GM19397 (cell line): Measurements from ENCODE around the gene EOLA2.
A peak's percentile ranks its signal among the peaks of the same experiment; 100 is the strongest.
"Not testable (repeated sequence)": the region's sequence is repeated elsewhere in the genome, so short reads cannot be mapped to it uniquely, and the experiment has no call there.

Experiments
- ATAC-seq: cut with Tn5 transposase; IDR thresholded peaks from one replicate; pipeline ENCODE4 v1.9.1; 2021; ENCODE audit warnings: mild to moderate bottlenecking, moderate library complexity; ENCODE audit not compliant: unreplicated experiment

The EOLA2 gene

DNA sequence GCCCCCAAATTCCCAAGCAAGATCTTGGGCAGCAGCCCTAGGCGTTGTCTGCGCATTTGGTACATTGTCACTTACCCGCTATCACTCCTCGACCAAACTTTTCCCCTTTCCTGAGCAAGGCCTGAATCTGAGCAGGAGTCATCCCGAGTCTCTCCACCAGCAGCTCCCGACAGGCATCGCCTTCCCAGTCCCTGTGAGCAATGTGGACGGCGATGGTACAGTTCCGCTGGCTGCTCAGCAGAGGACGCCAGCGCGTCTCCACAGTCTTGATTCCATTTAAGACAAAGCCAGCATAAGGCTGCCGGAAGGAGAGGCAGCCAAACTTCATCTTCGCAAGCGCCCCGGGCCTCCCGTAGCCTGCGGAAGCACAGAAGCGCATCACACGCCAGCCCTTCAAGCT, 4.7 kb downstream of the EOLA2 start:
- not testable (repeated sequence) for ATAC-seq

DNA sequence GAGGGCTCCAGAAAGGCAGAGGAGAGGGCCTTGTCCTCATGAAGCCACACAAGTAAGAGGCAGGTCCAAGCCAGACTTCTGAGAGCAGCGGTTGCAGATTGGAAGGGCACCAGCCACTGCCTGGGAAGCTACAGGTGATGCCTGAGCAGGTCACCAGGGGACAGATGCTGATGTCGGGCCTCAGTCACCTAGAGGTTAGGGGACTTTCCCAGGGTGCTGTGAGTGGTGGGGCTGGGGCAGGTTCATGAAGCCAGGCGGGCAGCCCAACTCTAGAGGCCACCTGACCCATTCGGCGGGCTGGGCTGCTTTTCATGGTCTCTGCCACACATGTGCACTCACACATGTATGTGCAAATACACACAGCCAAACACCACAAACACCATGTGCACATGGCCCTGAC, 5.3 kb downstream of the EOLA2 start:
- ATAC-seq: not testable (repeated sequence)

DNA sequence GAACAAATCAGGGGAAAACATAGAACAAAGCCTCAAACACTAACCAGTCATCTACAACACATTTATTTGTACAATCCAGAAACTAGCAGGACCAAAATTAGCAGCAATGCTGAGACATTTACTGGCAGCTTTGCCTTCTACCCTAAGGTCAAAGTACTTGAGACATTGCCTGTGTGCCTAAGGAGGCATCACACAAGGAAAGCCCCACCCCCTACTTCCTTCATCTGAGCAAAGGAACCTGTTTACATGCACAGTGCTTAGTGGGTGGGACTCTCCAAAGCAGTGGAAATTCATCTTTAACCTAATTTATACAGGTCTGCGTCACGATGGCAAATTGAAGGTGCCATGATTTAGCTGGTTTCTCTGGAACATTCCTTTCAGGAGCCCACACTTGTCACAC, 6.1 kb downstream of the EOLA2 start:
- not testable (repeated sequence) for ATAC-seq

DNA sequence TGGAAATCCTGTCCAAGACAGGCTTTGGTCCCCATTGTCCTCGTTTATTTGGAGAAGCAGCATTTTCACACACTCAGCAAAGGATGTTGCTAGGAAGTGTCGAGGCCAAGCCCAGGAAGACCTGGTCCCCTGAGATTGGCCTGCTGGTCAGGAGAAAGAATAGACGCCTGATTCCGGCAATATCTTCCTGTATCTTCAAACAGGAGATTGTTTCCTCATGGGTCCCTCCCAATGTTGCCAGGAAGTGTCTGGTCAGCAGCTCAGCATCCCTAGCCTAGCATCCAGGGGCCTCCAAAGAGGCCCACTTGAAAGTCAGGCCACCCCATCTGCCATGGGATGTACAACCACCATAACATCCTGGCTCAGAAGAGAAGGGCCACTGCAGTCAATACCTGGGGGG, 6.9 kb downstream of the EOLA2 start:
- not testable (repeated sequence) for ATAC-seq

DNA sequence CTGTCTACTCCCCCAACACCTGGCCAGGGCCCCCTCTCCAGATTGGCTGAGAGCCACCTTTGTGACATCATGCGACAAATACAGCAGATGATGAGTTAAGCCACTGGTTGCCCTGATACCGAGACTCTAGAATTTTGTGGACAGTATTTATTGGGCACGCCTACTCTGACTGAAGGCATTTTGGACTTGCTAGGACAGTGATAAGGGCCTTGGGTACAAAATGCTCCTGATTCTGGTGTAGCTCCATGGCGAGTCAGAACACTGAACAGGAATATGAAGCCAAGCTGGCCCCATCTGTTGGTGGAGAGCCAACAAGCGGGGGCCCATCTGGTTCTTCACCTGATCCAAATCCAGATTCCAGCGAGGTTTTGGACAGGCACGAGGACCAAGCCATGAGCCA, 8.9 kb downstream of the EOLA2 start, which contains the start of gene HSFX4:
HSFX4 (plus strand) TSS at position 174 of the 400 bp plus-strand sequence; CDS start at position 246, 72 bp downstream.
- ATAC-seq: not testable (repeated sequence)

DNA sequence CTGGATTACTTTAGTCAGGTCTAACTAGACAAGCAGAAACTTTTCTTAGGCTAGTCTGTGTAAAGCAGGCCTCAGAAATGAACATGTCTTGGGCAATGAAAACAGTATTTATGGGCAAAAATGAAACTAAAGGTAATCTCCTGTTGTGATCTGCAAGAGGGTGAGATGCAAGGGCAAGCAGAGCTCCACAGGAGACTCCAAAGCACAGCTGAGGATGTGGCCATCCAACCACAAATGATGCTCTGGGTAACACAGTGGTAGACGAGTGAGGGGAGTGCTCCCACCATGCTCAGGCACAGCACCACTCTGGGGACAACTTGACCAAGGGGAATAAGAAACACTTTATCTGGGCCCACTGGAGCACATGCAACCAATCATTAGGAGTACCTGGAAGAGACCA, 9.7 kb downstream of the EOLA2 start:
- not testable (repeated sequence) for ATAC-seq

DNA sequence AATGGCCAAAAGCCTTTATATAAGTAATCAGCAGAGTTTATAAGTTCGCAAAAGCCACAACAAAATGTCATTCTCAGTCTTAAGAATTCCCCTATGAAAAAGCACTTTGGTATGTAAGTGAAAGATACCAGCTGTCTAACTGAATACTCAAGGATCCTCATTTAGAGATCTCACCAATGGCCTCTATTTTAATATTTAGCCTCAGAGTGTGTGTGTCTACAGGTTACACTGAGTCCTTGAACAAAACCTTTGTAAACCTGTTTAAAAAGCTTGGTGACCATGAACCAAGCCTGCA, 10.4 kb downstream of the EOLA2 start:
- not testable (repeated sequence) for ATAC-seq

DNA sequence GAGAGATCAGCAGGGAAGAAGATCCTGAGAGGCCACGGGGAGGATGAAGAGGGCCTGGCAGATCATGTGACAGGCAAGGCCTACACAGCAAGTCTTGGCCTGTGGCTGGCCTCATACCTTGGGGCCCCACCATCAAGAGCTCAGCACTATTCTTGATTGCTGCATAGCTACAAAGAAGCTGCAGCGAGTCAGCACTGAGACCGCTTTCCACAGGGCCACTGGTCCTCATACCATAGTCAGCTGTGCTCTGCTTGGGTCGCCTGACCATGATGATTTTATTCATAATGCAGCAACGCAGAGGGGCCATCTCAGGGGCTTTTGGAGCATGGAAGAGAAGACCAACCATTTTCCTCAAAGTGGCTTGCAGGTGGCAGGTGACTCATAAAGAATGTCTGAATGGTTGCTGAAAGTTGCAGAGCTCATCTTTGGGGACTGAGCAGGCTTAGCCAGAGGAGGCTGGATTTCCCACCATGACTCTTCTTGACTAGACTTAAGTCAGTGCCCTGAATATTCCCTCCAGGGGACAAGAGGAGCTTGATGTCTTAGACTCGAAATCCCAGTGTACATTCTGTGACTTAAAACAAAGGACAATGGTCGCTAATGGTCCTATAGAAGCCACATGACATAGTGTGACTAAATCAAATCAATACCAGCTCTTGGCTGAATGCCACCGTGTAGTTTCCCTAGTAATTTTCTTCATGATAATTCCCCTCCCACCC, 10.9 kb downstream of the EOLA2 start:
- ATAC-seq: not testable (repeated sequence)

DNA sequence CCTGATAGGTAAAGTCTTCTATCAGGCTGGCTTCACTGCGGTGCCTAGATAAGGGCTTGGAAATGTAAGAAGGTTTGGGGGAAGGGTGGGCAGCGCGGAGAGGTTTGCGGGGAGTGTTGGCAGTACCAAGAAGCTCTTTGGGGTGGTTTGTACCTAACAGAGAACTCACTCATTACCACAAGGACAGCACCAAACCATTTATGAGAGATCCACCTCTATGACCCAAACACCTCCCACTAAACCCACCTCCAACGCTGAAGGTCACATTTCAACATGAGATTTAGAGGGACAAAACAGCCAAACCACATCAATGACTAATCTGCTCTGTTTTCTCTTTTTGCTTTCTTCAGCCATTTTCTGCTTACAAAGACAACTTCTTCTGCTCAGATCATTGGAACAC, 13.9 kb downstream of the EOLA2 start:
- ATAC-seq: not testable (repeated sequence)

DNA sequence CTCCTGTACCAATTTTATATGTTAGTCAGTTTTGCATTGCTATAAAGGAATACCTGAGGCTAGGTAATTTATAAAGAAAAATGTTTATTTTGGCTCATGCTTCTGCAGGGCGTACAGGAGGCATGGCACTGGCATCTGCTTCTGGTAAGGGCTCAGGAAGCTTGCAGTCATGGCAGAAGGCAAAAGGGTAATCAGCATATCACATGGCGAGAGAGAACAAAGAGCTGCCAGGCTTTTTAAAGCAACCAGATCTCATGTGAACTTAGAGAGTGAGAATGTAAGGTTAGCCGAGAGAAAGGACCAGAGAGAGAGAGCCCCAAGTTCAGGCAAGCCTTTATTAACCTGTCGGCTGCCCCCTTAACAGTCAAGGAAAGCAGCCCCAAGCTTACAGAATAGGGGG, 14.5 kb downstream of the EOLA2 start:
- not testable (repeated sequence) for ATAC-seq

DNA sequence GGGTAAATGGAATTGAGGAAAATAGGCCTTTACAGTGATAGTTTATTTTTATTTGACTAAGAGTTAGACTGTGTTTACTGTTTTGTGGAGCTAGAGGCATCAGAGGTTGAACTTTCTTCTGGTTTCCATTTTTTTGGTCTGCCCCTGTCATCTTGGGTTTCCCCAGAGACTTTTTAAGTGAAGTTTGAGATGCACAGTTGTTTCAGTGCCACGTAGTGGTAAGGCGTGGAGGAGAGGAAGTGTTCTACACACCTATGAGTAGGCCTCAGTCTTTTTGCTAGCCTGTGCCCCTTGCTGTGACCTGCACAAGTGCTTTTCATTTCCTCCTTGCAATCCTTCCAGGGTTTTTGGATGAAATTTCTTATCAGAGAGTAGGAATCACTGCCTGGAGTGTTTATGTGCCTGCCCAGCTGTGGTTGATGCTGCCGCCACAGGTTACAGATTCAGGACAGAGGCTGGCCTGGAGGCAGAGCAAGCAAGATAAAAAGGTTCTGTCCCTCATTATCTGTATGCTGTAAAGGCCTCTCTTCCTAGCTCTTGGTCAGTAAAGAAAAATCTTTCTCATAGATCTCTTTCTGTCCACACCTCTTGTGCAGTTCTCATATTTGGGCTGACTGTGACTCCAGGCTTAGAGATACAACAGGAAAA, 21.4 kb downstream of the EOLA2 start:
- peak; percentile 89 for ATAC-seq

DNA sequence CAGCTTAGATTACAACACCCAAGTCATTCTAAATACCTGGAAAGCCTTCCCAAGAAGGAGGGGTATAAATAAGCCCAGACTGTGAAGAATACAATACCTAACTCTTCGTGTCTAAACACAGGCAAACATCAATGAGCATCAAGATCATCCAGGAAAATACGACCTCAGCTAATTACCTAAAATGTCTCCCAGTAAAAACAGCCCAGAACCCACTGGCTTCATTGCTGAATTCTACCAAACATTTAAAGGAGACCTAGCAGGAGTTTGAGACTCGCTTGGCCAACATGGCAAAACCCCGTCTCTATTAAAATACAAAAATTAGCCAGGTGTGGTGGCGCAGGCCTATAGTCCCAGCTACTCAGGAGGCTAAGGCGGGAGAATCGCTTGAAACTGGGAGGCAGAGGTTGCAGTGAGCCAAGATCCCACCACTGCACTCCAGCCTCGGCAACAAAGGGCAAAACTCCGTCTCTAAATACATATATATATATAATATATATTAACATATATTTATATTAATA, 28.1 kb downstream of the EOLA2 start:
- no peak for ATAC-seq

DNA sequence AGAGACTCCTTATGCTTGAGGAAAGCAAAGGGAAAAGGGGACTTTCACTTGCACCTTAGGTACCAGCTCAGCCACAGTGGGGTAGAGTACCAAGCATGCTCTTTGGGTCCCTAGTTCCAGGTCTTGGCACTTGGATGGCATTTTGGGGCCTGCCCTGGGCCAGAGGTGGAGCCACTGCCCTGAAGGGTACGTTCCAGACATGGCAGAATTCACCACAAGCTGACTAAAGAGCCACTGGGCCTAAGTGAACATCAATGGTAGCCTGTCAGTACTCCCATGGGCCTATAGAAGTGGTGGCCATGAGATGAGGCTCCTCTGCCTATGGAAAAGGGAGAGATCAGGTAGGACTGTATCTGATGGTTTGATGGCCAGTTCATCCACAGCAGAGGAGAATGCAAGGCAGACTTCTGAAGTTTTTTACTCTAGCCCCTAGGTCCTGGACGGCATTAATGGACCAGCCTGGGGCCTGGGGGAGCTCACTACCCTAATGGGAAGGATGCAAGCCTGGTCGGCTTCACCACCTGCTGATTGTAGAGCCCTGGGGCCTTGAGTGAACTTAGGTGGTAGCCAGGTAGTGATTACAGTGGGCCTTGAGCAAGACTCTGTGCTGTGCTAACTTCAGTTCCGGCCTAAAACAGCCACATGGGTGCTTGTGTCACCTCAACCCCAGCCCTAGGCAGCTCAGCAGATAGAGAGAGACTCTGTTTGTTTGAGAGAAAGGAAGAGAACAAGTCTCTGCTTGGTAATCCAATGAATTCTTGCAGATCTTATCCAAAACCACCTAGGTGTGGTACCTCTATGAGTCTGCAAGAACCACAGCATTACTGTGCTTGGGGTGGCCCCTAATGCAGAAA, 28.7 kb downstream of the EOLA2 start:
- ATAC-seq: no peak

DNA sequence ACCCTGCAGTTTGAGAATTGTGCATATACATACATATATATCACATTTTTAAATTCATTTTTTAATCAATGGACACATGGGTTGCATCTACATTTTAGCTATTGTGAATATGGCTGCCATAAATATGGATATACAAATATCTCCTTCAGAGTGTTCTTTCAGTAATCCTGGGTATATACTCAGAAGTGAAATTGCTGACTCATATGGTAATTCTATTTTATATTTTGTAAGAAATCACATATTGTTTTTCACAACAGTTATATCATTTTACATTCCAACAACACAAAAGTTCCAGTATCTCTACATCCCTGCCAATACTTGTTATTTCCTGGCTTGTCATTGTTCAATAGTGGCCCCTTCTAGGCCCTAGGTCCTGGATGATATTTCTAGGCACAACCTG, 29.6 kb downstream of the EOLA2 start:
- no peak for ATAC-seq

DNA sequence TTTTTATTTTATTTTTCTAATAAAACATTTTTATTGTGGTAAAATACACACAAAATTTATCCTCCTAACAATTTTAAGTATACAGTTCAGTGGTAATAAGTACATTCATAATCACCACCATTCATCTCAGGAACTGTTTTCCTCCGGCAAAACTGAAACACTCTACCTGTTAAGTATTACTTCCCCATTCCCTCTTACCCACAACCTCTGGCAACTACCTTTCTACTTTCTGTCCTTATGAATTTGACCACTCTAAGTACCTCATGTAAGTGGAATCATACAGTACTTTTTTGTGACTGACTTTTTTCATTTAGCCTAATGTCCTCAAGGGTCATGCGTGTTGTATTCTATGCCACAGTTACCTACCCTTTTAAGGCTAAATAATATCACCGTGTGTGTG, 30.0 kb downstream of the EOLA2 start:
- ATAC-seq: no peak

DNA sequence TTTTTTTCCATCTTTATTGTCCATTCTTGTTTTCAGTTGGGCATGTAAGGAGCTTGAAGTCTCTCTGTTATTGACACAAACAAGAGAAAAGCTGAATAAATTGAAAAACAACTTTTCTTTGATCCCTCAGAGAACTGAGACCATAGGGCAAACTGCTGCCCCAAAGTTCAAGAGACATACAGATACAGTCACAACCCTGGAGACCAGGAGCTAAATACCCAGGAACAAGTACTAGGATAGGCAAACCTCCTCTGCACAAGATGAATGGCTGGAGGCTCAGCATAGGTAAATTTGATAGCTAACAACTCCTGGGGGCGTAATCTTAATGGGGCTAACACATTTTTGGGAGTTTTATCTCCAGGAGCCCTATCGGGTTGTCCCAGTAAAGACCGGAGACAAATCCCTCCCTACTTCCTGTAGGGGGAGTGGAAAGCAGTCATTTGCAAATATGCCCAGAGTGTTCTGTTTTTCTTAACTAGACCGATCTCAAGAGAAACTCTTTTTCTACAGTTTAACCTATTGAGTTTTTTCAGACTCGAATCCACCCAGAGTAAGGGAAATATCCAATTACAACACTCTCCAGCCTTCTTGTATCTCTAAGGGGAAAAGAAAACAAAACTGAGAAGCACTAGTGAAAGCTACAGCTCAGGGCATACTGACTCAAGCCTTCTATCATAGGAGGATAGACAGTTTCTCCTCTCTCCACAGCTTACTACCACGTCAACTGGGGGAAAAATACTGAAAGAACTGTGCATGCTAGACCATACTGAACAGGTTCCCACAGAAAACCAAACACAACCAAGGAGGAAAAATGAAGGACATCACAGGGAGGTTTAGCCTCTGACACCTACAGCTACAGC, 34.2 kb downstream of the EOLA2 start:
- peak; percentile 75 for ATAC-seq

DNA sequence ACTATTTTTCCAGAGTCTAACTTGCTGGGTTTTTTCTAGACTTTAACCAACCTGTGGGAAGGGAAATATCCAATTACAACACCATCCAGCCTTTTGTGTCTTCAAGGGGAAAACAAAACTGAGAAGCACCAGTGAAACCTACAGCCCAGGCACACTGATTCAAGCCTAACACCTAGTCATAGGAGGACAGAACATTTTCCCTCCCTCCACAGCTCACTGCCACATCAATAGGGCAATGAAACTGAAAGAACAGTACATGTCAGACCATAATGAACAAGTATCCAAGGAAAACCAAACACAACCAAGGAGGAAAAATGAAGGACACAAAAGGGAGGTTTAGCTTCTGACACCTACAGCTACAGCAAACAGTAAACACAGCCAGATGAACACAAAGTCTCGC, 39.7 kb downstream of the EOLA2 start:
- no peak for ATAC-seq

DNA sequence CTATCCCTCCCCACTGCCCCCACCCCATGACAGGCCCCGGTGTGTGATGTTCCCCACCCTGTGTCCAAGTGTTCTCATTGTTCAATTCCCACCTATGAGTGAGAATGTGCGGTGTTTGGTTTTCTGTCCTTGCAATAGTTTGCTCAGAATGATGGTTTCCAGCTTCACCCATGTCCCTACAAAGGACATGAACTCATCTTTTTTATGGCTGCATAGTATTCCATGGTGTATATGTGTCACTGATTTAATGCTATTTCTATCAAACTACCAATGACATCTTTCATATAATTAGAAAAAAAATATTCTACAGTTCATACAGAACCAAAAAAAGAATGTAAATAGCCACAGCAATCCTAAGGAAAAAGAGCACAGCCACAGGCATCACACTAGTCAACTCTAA, 47.5 kb downstream of the EOLA2 start:
- ATAC-seq: not testable (repeated sequence)
